HG03378 (cell line): ENCODE measurements around the gene MAP9.
"Not testable (repeated sequence)": the region's sequence is repeated elsewhere in the genome, so short reads cannot be mapped to it uniquely, and the experiment has no call there.

Experiments
- ATAC-seq: cut with Tn5 transposase; IDR thresholded peaks from one replicate; pipeline ENCODE4 v1.9.1; 2021; ENCODE audit warnings: mild to moderate bottlenecking, moderate library complexity; ENCODE audit not compliant: unreplicated experiment

MAP9 gene

GRCh38 chr4:155353923-155354540, 22.7 kb downstream of the MAP9 start:
- peak; percentile 93 for ATAC-seq

- ATAC-seq = no peak
Measured at GRCh38 chr4:155342142-155342541, 34.6 kb downstream of the MAP9 start.

GRCh38 chr4:155339999-155340398, 36.8 kb downstream of the MAP9 start:
- ATAC-seq = no peak

GRCh38 chr4:155339588-155339987, 37.2 kb downstream of the MAP9 start:
- ATAC-seq = no peak

DNA sequence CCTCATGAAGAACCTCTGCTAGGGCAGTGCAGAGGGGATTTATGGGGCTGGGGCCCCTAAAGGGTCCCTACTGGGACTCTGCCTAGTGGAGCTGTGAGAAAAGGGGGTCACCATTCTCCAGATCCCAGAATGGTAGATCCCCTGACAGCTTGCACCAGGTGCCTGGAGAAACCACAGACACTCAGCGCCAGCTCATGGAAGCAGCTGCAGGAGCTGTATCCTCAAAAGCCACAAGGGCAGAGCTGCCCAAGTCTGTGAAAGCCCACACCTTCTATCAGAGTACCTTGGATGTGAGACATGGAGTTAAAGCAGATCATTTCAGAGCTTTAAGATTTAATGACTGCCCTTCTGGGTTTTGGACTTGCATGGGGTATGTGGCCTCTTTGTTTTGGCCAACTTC, 38.6 kb downstream of the MAP9 start:
- no peak for ATAC-seq

DNA sequence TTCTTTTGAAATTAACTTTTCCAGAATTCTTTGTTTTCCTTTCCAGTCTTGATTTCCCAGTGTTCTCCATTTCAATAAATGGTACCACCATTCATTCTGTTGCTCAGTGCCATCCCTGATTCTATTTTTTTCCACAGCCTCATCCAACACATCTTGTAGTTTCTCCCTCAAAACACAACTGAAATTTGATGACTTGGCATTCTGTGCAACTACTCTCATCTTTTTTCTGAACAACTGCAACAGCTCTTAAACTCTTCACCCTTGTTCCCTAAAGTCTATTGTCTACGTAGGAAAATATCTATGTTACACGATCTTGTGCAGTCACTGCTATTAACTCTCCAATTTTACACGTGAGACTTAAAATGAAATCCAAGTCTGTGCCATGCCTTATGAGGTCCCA, 40.5 kb downstream of the MAP9 start:
- no peak for ATAC-seq

GRCh38 chr4:155331478-155331877, 45.3 kb downstream of the MAP9 start:
- no peak for ATAC-seq

DNA sequence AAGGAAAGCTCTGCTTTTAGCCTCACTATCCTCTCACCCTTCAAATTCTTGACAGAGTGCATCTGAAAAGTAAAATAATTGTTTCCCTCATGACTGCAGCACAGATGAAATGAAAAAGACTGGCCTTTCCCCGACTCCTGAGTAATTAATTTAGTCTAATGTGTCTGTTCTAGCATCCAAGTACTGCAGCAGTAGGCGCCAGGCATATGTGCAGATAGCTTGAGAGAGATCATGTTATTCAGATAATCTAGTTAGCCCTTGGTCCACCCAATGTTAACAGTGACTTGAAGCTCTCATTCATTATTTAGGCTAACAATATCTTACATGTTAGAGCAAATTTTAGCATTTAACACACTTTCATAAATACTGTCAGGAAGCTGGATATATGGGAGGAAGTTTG, 54.0 kb downstream of the MAP9 start:
- ATAC-seq = no peak

GRCh38 chr4:155321006-155321405, 55.8 kb downstream of the MAP9 start:
- ATAC-seq = no peak

GRCh38 chr4:155319516-155319915, 57.2 kb downstream of the MAP9 start:
- no peak for ATAC-seq

DNA sequence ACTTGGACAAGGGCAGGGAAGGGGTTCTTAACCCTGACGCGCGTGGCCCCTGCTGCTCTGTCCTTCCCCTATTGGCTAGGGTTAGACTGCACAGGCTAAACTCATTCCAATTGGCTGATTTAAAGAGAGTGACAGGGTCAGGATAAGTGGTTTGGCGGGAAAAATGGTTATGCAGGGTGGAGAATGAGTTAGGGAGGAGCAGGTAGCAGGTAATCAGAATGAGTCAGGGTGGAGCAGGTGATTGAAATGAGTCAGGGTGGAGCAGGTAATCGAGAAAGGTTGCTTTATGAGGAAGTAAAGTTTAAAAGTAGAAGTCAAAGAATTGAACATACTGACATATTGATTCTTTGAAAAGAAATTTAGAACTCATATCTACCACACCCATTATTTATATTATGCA, 64.7 kb downstream of the MAP9 start:
- not testable (repeated sequence) for ATAC-seq

DNA sequence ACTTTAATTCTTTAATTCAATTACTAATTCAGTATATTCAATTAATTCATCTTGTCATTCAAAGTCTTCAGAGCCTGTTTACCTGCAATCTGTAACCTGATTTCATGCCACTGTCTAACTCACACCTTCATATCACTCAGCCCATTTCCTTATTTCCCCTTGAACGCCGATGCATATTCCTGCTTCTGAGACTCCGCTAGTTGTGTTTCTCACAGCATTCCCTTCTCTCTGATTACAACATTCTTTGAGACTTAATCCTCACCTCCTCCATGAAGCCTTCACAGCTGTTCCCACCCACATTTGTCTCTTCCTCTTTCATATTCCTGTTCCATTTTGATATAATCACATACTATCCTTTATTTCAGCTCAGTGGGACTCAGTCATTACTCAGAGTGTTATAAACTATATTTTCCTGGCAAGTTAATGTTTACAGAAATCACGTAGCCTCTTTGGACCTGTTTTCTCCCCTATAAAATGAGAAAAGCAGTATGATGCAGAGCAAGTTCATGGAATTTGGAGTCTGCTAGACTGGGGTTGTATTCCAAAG, 69.0 kb downstream of the MAP9 start:
- no peak for ATAC-seq

- no peak for ATAC-seq
Measured at GRCh38 chr4:155305619-155306018, 71.1 kb downstream of the MAP9 start.

DNA sequence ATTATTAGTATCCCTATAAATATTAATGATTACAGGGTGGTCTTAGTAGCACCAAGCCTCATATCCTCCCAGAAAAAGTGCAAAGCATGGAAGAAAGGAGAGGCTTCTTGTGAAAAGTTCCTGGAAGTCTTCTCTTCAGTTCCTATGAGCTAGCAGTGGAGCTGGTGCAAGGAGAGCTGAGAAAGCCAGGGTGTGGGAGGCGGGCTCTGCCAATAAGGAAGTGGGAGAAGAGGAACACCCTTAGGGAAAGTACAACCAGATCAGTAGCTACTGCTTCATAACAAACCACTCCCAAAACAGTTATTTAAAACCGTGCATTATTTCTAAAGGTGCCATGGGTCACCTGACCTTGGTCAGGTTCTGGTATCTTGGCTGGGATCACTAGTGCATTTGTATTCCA, 72.4 kb downstream of the MAP9 start:
- ATAC-seq = no peak

DNA sequence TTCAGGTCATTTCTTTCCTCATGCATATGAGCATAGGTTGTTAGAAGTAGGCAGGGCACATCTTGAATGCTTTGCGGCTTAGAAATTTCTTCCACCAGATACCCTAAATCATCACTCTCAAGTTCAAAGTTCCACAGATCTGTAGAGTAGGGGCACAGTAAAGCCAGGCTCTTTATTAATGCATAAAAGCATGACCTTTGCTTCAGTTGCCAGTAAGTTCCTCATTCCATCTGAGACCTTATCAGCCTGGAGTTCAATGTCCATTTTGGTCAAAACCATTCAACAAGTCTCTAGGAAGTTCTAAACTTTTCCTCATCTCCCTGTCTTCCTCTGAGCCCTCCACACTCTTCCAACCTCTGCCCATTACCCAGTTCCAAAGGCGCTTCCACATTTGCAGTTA, 77.7 kb downstream of the MAP9 start:
- no peak for ATAC-seq
